ENCODE data around the gene JAM2. TPM values are rescaled to one million over a fixed set of nuclear protein-coding genes. Genes with fewer than 3 reads are reported as not detected.
"Not testable (repeated sequence)": the region's sequence is repeated elsewhere in the genome, so short reads cannot be mapped to it uniquely, and the experiment has no call there.

The JAM2 gene
- total RNA-seq, 5 donors from 2014 or later (not counting 1 experiment from before 2014, with no cell fraction given), result 0.43 to 0.99 TPM; not detected in 3

- no peaks in the 10 kb centered on the region for H3K27me3 ChIP-seq (replicated peaks in 1 of 2; ENCODE audit: control insufficient read depth in 2 of 2, extremely low read depth in 1 of 2, insufficient read depth in 2 of 2, low read length in 1 of 2)
- POLR2A ChIA-PET, result no interaction called here
- DNase-seq (peak in 30 of 35 experiments; percentile 3 to 73 (median 32)), ATAC-seq (replicated peaks in 1 of 4) (peak in 2 of 4 experiments; percentile 19 to 38)
- no peaks in the 10 kb centered on the region for H3K4me1 ChIP-seq (ENCODE audit: control insufficient read depth in 1 of 2, extremely low read depth in 1 of 2, insufficient read depth in 2 of 2, low read length in 2 of 2)
- Mint-ChIP-seq H3K4me1 (no peaks in the 10 kb centered on the region), H3K4me3 (no peak overlapping the region), H3K27ac (no peak overlapping the region), H3K36me3 (no peaks in the 10 kb centered on the region), H3K27me3 (no peaks in the 10 kb centered on the region), H3K9me3 (no peaks in the 10 kb centered on the region)
- no peak overlapping the region for H3K4me3 ChIP-seq (ENCODE audit: control insufficient read depth in 1 of 2, extremely low read depth in 1 of 2, low read length in 1 of 2)
- WGBS (ENCODE audit: insufficient coverage), result 74% methylated on average over 3 of the region's 7 CpGs
- CTCF ChIA-PET, result interaction anchor here (0.6 to 2.1 kb wide), 10 partner anchors 10 to 278 kb away, joined by 3 to 21 read pairs (median 5); no protein-coding TSS in a partner anchor
- no peaks in the 10 kb centered on the region for H3K36me3 ChIP-seq (ENCODE audit: control insufficient read depth in 2 of 2, extremely low read depth in 1 of 2, insufficient read depth in 1 of 2, low read length in 1 of 2)
- no peak overlapping the region for H3K27ac ChIP-seq (ENCODE audit: low read length)
- H3K9me3 ChIP-seq, result no peaks in the 10 kb centered on the region
Measured at GRCh38 chr21:25708467-25709065, 69.5 kb downstream of the JAM2 start.

GRCh38 chr21:25709684-25710265 lies 70.7 kb downstream of the JAM2 start:
- Histone ChIP-seq H3K27me3 (replicated peaks in 1 of 2; ENCODE audit: control insufficient read depth in 2 of 2, extremely low read depth in 1 of 2, insufficient read depth in 2 of 2, low read length in 1 of 2) (no peaks in the 10 kb centered on the region), H3K27ac (ENCODE audit: low read length) (no peak overlapping the region), H3K9me3 (no peaks in the 10 kb centered on the region), H3K4me3 (ENCODE audit: control insufficient read depth in 1 of 2, extremely low read depth in 1 of 2, low read length in 1 of 2) (no peak overlapping the region), H3K36me3 (ENCODE audit: control insufficient read depth in 2 of 2, extremely low read depth in 1 of 2, insufficient read depth in 1 of 2, low read length in 1 of 2) (no peaks in the 10 kb centered on the region), H3K4me1 (ENCODE audit: control insufficient read depth in 1 of 2, extremely low read depth in 1 of 2, insufficient read depth in 2 of 2, low read length in 2 of 2) (no peaks in the 10 kb centered on the region)
- Mint-ChIP-seq H3K27ac (no peak overlapping the region), H3K4me3 (no peak overlapping the region), H3K27me3 (no peaks in the 10 kb centered on the region), H3K4me1 (no peaks in the 10 kb centered on the region), H3K9me3 (no peaks in the 10 kb centered on the region), H3K36me3 (no peaks in the 10 kb centered on the region)
- ATAC-seq (replicated peaks in 1 of 4) (no peak), DNase-seq (no peak)
- POLR2A ChIA-PET, result no interaction called here
- CTCF ChIA-PET, result interaction anchor here in 1 of 2 donors (0.7 kb wide), 1 partner anchor 289 kb away, joined by 4 read pairs; no protein-coding TSS in a partner anchor
- 83% methylated on average over 1 of the region's 5 CpGs for WGBS (ENCODE audit: insufficient coverage)

GRCh38 chr21:25710550-25710949 lies 71.5 kb downstream of the JAM2 start:
- Mint-ChIP-seq H3K4me1 (no peaks in the 10 kb centered on the region), H3K27ac (no peak overlapping the region), H3K27me3 (no peaks in the 10 kb centered on the region), H3K4me3 (no peak overlapping the region), H3K36me3 (no peaks in the 10 kb centered on the region), H3K9me3 (no peaks in the 10 kb centered on the region)
- CTCF ChIA-PET, result interaction anchor here (1.0 to 1.8 kb wide), 2 partner anchors 102 to 103 kb away, joined by 3 to 6 read pairs; no protein-coding TSS in a partner anchor
- Histone ChIP-seq H3K36me3 (ENCODE audit: control insufficient read depth in 2 of 2, extremely low read depth in 1 of 2, insufficient read depth in 1 of 2, low read length in 1 of 2) (no peaks in the 10 kb centered on the region), H3K27ac (ENCODE audit: low read length) (no peak overlapping the region), H3K27me3 (replicated peaks in 1 of 2; ENCODE audit: control insufficient read depth in 2 of 2, extremely low read depth in 1 of 2, insufficient read depth in 2 of 2, low read length in 1 of 2) (no peaks in the 10 kb centered on the region), H3K4me1 (ENCODE audit: control insufficient read depth in 1 of 2, extremely low read depth in 1 of 2, insufficient read depth in 2 of 2, low read length in 2 of 2) (no peaks in the 10 kb centered on the region), H3K4me3 (ENCODE audit: control insufficient read depth in 1 of 2, extremely low read depth in 1 of 2, low read length in 1 of 2) (no peak overlapping the region), H3K9me3 (no peaks in the 10 kb centered on the region)
- no peak for ATAC-seq (replicated peaks in 1 of 4)
- 93% methylated on average over 2 of the region's 5 CpGs for WGBS (ENCODE audit: insufficient coverage)
- POLR2A ChIA-PET, result no interaction called here
- DNase-seq, result no peak

DNA sequence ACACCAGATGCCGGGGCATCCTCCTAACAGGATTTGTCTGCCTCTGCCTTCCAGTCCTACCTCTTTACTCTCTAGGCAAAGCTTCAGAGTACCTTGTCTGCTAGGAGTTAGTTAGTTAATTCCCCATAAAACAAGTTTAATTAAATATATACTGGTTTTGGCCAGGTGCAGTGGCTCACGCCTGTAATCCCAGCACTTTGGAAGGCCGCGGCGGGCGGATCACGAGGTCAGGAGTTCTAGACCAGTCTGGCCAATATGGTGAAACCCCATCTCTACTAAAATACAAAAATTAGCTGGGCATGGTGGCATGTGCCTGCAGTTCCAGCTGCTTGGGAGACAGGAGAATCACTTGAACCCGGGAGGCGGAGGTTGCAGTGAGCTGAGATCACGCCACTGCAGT lies 75.0 kb downstream of the JAM2 start:
- H3K27me3 Mint-ChIP-seq; H3K27ac ChIP-seq (ENCODE audit: low read length); ATAC-seq (replicated peaks in 1 of 4); H3K36me3 ChIP-seq (ENCODE audit: control insufficient read depth in 2 of 2, extremely low read depth in 1 of 2, insufficient read depth in 1 of 2, low read length in 1 of 2); H3K9me3 ChIP-seq; H3K9me3 Mint-ChIP-seq; H3K4me3 Mint-ChIP-seq; CTCF ChIA-PET; POLR2A ChIA-PET; H3K27me3 ChIP-seq (replicated peaks in 1 of 2; ENCODE audit: control insufficient read depth in 2 of 2, extremely low read depth in 1 of 2, insufficient read depth in 2 of 2, low read length in 1 of 2); H3K27ac Mint-ChIP-seq; DNase-seq; H3K4me1 Mint-ChIP-seq; H3K36me3 Mint-ChIP-seq; H3K4me1 ChIP-seq (ENCODE audit: control insufficient read depth in 1 of 2, extremely low read depth in 1 of 2, insufficient read depth in 2 of 2, low read length in 2 of 2); H3K4me3 ChIP-seq (ENCODE audit: control insufficient read depth in 1 of 2, extremely low read depth in 1 of 2, low read length in 1 of 2): not testable (repeated sequence)
- WGBS (ENCODE audit: insufficient coverage), result no CpG with 5 or more reads among the region's 10 CpGs

DNA sequence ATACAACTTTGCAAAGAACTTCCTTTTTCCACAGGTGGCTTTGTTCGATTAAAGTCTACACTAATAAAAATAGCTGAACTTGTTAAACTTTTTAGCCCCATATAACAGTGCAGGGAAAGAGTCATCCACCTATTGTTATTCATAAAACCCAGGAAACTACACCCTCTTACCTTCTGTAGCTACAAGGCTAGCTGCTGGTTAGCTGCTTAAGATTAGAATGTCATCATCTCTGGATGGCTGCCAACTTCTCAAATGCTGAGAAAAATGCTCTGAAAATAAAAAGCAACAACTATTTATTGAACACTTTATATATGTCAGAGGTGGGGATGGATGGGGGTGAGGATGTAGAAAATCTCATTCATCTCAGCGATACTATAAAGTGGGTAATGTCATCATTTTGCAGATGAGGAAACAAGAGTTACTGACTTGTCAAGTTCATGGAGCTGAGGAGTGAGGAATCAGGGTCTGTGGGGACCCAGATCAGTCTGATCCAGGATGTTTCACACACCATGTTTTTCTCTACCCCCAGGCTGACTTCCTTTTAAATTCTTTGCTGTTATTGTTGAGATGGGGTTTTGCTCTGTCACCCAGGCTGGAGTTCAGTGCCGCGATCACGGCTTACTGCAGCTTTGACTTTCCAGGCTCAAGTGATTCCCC lies 78.6 kb downstream of the JAM2 start:
- peaks cover 0 to 8% (median 0%) of the 10 kb centered on the region in 3 donors for H3K4me1 Mint-ChIP-seq
- WGBS (ENCODE audit: insufficient coverage), result 100% methylated on average over 3 of the region's 5 CpGs
- no peak overlapping the region for H3K27ac ChIP-seq (ENCODE audit: low read length)
- ChIA-PET CTCF (interaction anchor here in 1 of 2 donors (1.8 kb wide), 1 partner anchor 109 kb away, joined by 4 read pairs; no protein-coding TSS in a partner anchor), POLR2A (no interaction called here)
- peaks cover 5 to 18% of the 10 kb centered on the region in 2 donors for H3K36me3 ChIP-seq (ENCODE audit: control insufficient read depth in 2 of 2, extremely low read depth in 1 of 2, insufficient read depth in 1 of 2, low read length in 1 of 2)
- no peaks in the 10 kb centered on the region for H3K9me3 Mint-ChIP-seq
- DNase-seq, result no peak
- no peak overlapping the region for H3K4me3 ChIP-seq (ENCODE audit: control insufficient read depth in 1 of 2, extremely low read depth in 1 of 2, low read length in 1 of 2)
- peaks cover 20% of the 10 kb centered on the region for H3K36me3 Mint-ChIP-seq
- no peak overlapping the region for H3K4me3 Mint-ChIP-seq
- H3K27ac Mint-ChIP-seq, result no peak overlapping the region
- ATAC-seq (replicated peaks in 1 of 4), result no peak
- no peaks in the 10 kb centered on the region for H3K9me3 ChIP-seq
- no peaks in the 10 kb centered on the region for H3K4me1 ChIP-seq (ENCODE audit: control insufficient read depth in 1 of 2, extremely low read depth in 1 of 2, insufficient read depth in 2 of 2, low read length in 2 of 2)
- H3K27me3 Mint-ChIP-seq, result no peaks in the 10 kb centered on the region
- no peaks in the 10 kb centered on the region for H3K27me3 ChIP-seq (replicated peaks in 1 of 2; ENCODE audit: control insufficient read depth in 2 of 2, extremely low read depth in 1 of 2, insufficient read depth in 2 of 2, low read length in 1 of 2)

DNA sequence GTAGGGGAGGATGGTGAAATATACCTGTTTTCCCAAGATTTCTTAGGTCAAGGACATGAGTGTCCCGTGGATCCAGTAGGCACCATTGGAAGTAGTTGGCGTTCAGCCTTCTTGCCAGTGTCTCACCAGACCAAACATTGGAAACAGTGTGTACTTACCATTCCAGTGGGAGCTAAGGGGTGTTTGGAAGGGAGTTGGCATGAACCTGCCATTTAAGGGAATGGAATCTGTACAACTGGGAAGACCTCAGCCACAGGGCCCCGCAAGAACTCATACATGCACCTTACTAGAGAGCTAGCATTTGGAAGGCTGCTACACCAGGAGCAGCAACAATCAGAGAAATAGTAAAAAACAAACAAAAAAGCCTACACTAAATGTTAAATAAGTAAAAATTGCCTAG lies 82.9 kb downstream of the JAM2 start:
- ChIA-PET CTCF (no interaction called here), POLR2A (no interaction called here)
- DNase-seq (no peak), ATAC-seq (replicated peaks in 1 of 4) (no peak)
- Histone ChIP-seq H3K27me3 (replicated peaks in 1 of 2; ENCODE audit: control insufficient read depth in 2 of 2, extremely low read depth in 1 of 2, insufficient read depth in 2 of 2, low read length in 1 of 2) (no peaks in the 10 kb centered on the region), H3K36me3 (ENCODE audit: control insufficient read depth in 2 of 2, extremely low read depth in 1 of 2, insufficient read depth in 1 of 2, low read length in 1 of 2) (peaks cover 8 to 50% of the 10 kb centered on the region in 2 donors), H3K4me1 (ENCODE audit: control insufficient read depth in 1 of 2, extremely low read depth in 1 of 2, insufficient read depth in 2 of 2, low read length in 2 of 2) (no peaks in the 10 kb centered on the region), H3K4me3 (ENCODE audit: control insufficient read depth in 1 of 2, extremely low read depth in 1 of 2, low read length in 1 of 2) (no peak overlapping the region), H3K27ac (ENCODE audit: low read length) (no peak overlapping the region), H3K9me3 (no peaks in the 10 kb centered on the region)
- no peak overlapping the region for H3K4me3 Mint-ChIP-seq
- H3K4me1 Mint-ChIP-seq, result peaks cover 0 to 8% (median 0%) of the 10 kb centered on the region in 3 donors
- H3K27ac Mint-ChIP-seq, result no peak overlapping the region
- H3K36me3 Mint-ChIP-seq, result peaks cover 45% of the 10 kb centered on the region
- no CpG with 5 or more reads among the region's 3 CpGs for WGBS (ENCODE audit: insufficient coverage)
- H3K27me3 Mint-ChIP-seq, result no peaks in the 10 kb centered on the region
- no peaks in the 10 kb centered on the region for H3K9me3 Mint-ChIP-seq
